ENCODE data around the gene CDH13. TPM values are rescaled to one million over a fixed set of nuclear protein-coding genes. Genes with fewer than 3 reads are reported as not detected.

Gene CDH13
- total RNA-seq, 1 donor from 2014 or later = 14.3 TPM

GRCh38 chr16:83095941-83096692 is 469.3 kb downstream of the CDH13 start:
- Histone ChIP-seq H3K4me1 (no peaks in the 10 kb centered on the region), H3K27ac (no peak overlapping the region), H3K4me3 (no peak overlapping the region), H3K36me3 (no peaks in the 10 kb centered on the region), H3K27me3 (ENCODE audit: low read depth) (no peaks in the 10 kb centered on the region), H3K9me3 (peaks cover 15% of the 10 kb centered on the region)
- TF ChIP-seq CTCF (IDR thresholded peaks at IDR 0.05) = no peak
- ATAC-seq (no peak), DNase-seq (no peak)
- intact Hi-C loops (cut with DNase I) = no loop called here

GRCh38 chr16:83098536-83098935 is 471.8 kb downstream of the CDH13 start:
- no peaks in the 10 kb centered on the region for H3K36me3 ChIP-seq
- intact Hi-C loops (cut with DNase I) = no loop called here
- TF ChIP-seq CTCF (IDR thresholded peaks at IDR 0.05) = no peak
- no peak overlapping the region for H3K27ac ChIP-seq
- DNase-seq (no peak), ATAC-seq (no peak)
- no peak overlapping the region for H3K4me3 ChIP-seq
- H3K27me3 ChIP-seq (ENCODE audit: low read depth) = no peaks in the 10 kb centered on the region
- H3K9me3 ChIP-seq = peaks cover 15% of the 10 kb centered on the region
- no peaks in the 10 kb centered on the region for H3K4me1 ChIP-seq

- no peak overlapping the region for H3K27ac ChIP-seq
- DNase-seq = no peak
- H3K4me3 ChIP-seq = no peak overlapping the region
- peaks cover 15% of the 10 kb centered on the region for H3K9me3 ChIP-seq
- no peak for TF ChIP-seq CTCF (IDR thresholded peaks at IDR 0.05)
- no peaks in the 10 kb centered on the region for H3K27me3 ChIP-seq (ENCODE audit: low read depth)
- no peak for ATAC-seq
- no peaks in the 10 kb centered on the region for H3K36me3 ChIP-seq
- intact Hi-C loops (cut with DNase I) = no loop called here
- H3K4me1 ChIP-seq = no peaks in the 10 kb centered on the region
Measured at GRCh38 chr16:83100679-83101078, 473.9 kb downstream of the CDH13 start.

- ATAC-seq (no peak), DNase-seq (no peak)
Measured at GRCh38 chr16:83102336-83102735, 475.6 kb downstream of the CDH13 start.

GRCh38 chr16:83105279-83106077 is 478.7 kb downstream of the CDH13 start:
- intact Hi-C loops (cut with DNase I) = no loop called here
- no peaks in the 10 kb centered on the region for H3K4me1 ChIP-seq
- DNase-seq (no peak), ATAC-seq (no peak)
- TF ChIP-seq CTCF (IDR thresholded peaks at IDR 0.05) = no peak
- H3K27ac ChIP-seq = no peak overlapping the region
- H3K9me3 ChIP-seq = no peaks in the 10 kb centered on the region
- no peaks in the 10 kb centered on the region for H3K27me3 ChIP-seq (ENCODE audit: low read depth)
- H3K4me3 ChIP-seq = no peak overlapping the region
- H3K36me3 ChIP-seq = no peaks in the 10 kb centered on the region

More at GRCh38 chr16:83102336-83102735, 475.6 kb downstream of the CDH13 start:
- no peak overlapping the region for H3K4me3 ChIP-seq
- no peak for TF ChIP-seq CTCF (IDR thresholded peaks at IDR 0.05)
- H3K4me1 ChIP-seq = no peaks in the 10 kb centered on the region
- intact Hi-C loops (cut with DNase I) = no loop called here
- H3K9me3 ChIP-seq = peaks cover 15% of the 10 kb centered on the region
- no peaks in the 10 kb centered on the region for H3K36me3 ChIP-seq
- no peaks in the 10 kb centered on the region for H3K27me3 ChIP-seq (ENCODE audit: low read depth)
- no peak overlapping the region for H3K27ac ChIP-seq
